Measurements from ENCODE around the gene TMEM117.

TMEM117 gene

GRCh38 chr12:44100264-44100663, 264.4 kb downstream of the TMEM117 start:
- no peak for TF ChIP-seq CTCF (IDR thresholded peaks at IDR 0.05; ENCODE audit: insufficient read depth, low read depth, low read length, missing control alignments)
- DNase-seq (ENCODE audit: low read depth) = no peak
- H3K4me3 ChIP-seq (ENCODE audit: low read depth, low read length) = no peak overlapping the region

GRCh38 chr12:44101475-44101874, 265.6 kb downstream of the TMEM117 start:
- no peak for DNase-seq (ENCODE audit: low read depth)
- H3K4me3 ChIP-seq (ENCODE audit: low read depth, low read length) = no peak overlapping the region
- TF ChIP-seq CTCF (IDR thresholded peaks at IDR 0.05; ENCODE audit: insufficient read depth, low read depth, low read length, missing control alignments) = no peak

GRCh38 chr12:44114906-44115305, 279.0 kb downstream of the TMEM117 start:
- TF ChIP-seq CTCF (IDR thresholded peaks at IDR 0.05; ENCODE audit: insufficient read depth, low read depth, low read length, missing control alignments) = no peak
- H3K4me3 ChIP-seq (ENCODE audit: low read depth, low read length) = no peak overlapping the region
- DNase-seq (ENCODE audit: low read depth) = no peak

- H3K4me3 ChIP-seq (ENCODE audit: low read depth, low read length) = no peak overlapping the region
- DNase-seq (ENCODE audit: low read depth) = peak; percentile 14
- TF ChIP-seq CTCF (IDR thresholded peaks at IDR 0.05; ENCODE audit: insufficient read depth, low read depth, low read length, missing control alignments) = no peak
Observed at GRCh38 chr12:44117337-44117736, 281.5 kb downstream of the TMEM117 start.

- no peak overlapping the region for H3K4me3 ChIP-seq (ENCODE audit: low read depth, low read length)
- DNase-seq (ENCODE audit: low read depth) = no peak
- no peak for TF ChIP-seq CTCF (IDR thresholded peaks at IDR 0.05; ENCODE audit: insufficient read depth, low read depth, low read length, missing control alignments)
Observed at GRCh38 chr12:44118946-44119345, 283.1 kb downstream of the TMEM117 start.

- no peak for TF ChIP-seq CTCF (IDR thresholded peaks at IDR 0.05; ENCODE audit: insufficient read depth, low read depth, low read length, missing control alignments)
- DNase-seq (ENCODE audit: low read depth) = no peak
- no peak overlapping the region for H3K4me3 ChIP-seq (ENCODE audit: low read depth, low read length)
Observed at GRCh38 chr12:44126806-44127205, 290.9 kb downstream of the TMEM117 start.

GRCh38 chr12:44127966-44128710, 292.3 kb downstream of the TMEM117 start:
- DNase-seq (ENCODE audit: low read depth) = no peak
- no peak for TF ChIP-seq CTCF (IDR thresholded peaks at IDR 0.05; ENCODE audit: insufficient read depth, low read depth, low read length, missing control alignments)
- H3K4me3 ChIP-seq (ENCODE audit: low read depth, low read length) = no peak overlapping the region

Data from GM12865 (cell line).